ENCODE data around the gene FOXP1.

DNA sequence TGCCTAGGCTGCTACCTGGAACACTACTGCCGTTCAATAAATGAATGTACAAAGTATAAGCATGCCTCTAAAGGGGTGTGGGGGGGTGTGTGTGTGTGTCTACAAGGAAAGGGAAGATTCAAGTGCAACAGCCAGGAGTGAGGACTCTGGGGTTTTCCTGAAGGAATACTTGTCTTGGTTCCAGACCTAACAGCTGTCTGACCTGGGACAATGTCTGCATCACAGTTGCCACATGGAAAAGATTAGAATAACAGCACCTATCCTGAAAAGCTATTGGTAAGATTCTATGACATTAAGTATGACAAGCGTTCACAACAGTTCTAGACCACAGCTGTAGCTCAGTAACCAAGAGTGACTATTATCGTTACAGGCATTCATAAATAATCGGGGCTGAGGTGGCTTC, 345.2 kb downstream of the FOXP1 start:
- TF ChIP-seq ZFP3 (CRISPR knock-in tag; IDR thresholded peaks at IDR 0.05) = no peak
- TF ChIP-seq, protein P1, sequence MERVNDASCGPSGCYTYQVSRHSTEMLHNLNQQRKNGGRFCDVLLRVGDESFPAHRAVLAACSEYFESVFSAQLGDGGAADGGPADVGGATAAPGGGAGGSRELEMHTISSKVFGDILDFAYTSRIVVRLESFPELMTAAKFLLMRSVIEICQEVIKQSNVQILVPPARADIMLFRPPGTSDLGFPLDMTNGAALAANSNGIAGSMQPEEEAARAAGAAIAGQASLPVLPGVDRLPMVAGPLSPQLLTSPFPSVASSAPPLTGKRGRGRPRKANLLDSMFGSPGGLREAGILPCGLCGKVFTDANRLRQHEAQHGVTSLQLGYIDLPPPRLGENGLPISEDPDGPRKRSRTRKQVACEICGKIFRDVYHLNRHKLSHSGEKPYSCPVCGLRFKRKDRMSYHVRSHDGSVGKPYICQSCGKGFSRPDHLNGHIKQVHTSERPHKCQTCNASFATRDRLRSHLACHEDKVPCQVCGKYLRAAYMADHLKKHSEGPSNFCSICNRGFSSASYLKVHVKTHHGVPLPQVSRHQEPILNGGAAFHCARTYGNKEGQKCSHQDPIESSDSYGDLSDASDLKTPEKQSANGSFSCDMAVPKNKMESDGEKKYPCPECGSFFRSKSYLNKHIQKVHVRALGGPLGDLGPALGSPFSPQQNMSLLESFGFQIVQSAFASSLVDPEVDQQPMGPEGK (CRISPR knock-in tag; IDR thresholded peaks at IDR 0.05; ENCODE audit: borderline replicate concordance) = no peak

All from SK-N-SH treated with all-trans-retinoic acid at 6 μM for 48 hours (cell line).